ENCODE measurements around the gene KCNIP4.

Gene KCNIP4

DNA sequence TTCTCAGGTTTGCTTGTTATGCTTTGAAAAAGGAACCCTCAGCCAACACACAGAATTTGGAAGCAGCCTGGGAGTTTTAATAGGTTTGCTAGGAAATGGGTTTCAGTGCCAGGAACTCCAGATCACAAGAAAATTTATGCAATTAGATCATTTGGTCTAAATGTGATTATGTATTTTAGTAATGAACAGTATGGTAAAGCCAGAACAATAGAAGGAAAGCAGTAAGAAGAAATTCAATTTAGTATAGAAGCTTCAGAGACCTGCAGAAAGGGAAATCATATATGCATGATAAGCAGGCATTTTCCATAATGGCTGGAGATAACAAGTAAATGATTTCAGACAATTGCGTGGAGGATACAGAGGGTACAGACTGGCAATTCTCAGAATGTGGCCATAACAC is 184.7 kb downstream of the KCNIP4 start:
- no peak for DNase-seq (ENCODE audit: low spot score)

DNA sequence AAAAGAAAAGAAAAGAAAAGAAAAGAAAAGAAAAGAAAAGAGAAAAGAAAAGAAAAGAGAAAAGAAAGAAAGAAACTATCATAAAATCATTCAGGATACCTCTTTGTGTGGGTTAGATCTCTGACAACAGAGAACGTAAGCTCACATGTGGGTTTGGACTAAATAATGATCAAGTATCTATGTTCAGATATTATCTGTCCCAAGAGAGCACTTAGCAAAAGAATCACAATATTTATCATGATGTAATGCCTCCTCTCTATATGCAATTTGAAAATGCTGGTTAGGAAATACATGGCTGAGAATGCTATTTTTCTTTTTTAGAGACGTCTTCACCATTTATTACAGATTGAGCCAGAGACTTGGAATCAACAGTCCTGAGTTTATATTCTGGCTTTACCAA is 191.3 kb downstream of the KCNIP4 start:
- no peak for DNase-seq (ENCODE audit: low spot score)

DNA sequence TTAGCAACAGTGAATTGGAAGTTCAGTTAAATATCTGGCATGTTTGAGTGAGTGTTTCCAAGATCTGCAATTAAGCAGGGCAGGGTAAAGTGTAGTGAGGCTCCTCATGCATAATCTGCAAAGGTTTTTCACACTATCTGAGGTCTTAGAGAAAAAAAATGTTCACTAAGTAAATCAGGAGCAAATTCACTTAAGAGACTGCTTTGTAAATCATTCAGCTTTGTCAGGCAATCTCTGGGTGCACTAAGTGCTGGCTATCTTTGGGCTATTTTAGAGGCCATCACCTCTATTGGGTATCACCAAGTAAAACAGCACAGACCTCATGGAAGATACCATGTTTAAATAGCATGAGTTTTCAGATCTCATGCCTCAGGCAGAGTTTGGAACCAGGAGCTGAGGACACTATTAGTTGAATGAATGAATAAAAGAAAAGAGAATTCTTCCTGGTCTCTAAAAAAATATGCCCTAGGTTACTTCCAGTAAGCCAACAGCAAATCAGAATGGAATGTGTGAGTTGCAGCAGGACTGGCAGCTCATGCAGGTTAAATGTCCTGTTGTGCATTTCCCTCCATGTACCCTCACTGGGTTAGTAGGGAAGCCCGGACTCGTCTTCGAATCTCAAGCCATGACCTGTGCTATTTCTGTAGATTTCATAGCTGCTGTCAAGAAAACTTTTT is 195.3 kb downstream of the KCNIP4 start:
- DNase-seq (ENCODE audit: low spot score) = no peak

DNA sequence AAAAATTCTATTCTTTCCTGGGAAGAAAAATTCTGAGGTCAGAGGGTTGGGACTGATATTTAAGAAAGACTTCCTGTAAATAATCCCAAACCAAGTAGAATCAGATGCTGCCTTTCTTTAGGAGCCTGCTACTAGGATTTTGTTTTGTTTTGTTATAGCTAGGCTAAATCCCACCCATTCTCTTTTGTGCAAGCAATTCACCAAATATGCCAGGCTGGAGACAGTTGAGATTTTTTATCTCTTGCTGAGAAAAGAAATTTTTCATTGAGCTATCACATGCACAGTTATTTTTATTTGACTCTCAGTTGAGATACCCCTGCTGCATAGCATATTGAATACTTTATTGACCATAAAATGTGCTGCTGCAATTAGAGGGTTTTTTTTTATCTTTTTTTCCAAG is 196.0 kb downstream of the KCNIP4 start:
- DNase-seq (ENCODE audit: low spot score) = no peak

DNA sequence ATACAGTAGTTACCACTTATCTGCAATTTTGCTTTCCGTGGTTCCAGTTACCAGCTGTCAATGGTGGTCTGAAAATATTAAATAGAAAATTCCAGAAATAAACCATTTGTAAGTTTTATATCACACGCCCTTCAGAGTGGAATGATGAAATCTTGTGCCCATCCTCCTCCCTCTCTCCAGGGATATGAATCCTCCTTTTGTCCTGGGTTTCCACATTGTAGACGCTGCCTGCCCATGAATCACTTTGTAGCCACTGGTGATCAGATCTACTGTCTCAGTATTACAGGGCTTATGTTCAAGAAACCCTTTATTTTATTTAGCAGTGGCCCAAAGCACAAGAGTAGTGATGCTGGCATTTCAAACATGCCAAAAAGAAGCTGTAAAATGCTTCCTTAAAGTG is 198.6 kb downstream of the KCNIP4 start:
- DNase-seq (ENCODE audit: low spot score) = no peak

DNA sequence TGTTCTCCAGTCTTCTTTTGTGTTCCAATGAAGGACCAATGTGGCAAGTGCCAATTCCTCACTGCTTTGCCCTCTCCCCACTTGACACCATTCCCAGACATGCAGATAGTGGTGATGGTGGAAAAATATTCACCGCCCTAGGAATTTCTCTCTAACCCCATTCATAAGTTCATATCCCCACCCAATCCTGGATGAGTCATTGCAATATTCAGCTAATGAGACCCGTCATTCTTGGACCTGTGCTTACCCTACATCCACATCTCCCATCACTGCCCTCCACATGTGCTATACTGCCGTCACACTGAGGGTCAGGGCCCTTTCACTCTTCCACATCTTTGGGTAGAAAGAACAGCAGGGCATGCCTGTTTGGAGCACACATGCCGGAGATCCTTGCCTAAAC is 199.2 kb downstream of the KCNIP4 start:
- no peak for DNase-seq (ENCODE audit: low spot score)

DNA sequence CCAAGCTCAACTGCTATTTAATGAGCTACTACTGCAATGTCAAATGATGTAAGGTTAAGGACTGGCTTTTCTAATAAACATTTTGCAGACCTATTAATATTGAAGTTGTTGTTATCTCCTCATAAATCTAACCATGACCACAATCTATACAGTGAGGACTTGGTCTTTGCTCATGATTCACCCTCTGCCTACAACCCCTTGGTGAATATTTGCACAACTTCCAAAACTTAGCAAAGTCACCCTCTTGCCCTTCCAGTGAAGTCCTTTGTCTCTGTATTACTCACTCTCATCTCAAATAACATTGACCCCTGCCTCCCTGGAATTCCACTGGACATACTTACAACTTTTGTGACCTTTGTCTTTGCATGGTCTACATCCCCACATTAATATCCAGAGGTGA is 204.5 kb downstream of the KCNIP4 start:
- DNase-seq (ENCODE audit: low spot score) = no peak

DNA sequence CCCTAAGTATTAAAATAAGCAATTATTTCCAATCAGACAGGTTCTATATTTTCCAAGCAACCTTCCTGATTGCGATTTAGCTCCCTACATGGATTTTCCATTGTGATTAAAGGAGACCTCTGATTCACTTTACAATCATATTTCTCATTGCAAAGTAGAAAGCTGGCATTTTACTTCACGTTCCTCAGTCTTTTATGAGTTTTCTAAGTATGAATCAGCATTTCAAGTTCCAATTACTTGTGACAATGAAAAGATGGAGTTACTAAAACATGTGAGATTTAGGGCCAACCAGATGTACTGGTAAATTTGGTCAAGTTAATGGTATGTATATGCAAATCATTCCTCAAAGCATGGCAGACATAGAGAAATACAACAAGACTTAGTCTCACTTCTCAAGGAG is 206.2 kb downstream of the KCNIP4 start:
- DNase-seq (ENCODE audit: low spot score) = no peak

DNA sequence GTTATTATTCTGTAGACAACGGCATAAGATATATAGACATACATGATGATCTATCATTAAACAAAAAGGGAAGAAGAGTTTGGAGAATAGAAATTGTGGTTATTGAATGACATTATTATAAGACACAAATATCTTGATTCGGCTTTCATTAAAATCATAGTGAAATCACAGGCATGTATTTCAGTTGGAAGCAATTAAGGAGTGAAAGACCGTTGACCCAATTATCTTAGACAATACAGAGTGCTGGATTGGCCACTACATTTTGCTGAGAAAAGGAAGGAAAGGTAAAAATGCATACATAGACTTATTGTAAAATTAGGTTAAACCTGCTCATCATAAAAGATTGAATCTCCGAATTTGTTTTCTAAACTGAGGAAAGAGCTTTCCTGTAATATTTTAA is 209.8 kb downstream of the KCNIP4 start:
- no peak for DNase-seq (ENCODE audit: low spot score)

DNA sequence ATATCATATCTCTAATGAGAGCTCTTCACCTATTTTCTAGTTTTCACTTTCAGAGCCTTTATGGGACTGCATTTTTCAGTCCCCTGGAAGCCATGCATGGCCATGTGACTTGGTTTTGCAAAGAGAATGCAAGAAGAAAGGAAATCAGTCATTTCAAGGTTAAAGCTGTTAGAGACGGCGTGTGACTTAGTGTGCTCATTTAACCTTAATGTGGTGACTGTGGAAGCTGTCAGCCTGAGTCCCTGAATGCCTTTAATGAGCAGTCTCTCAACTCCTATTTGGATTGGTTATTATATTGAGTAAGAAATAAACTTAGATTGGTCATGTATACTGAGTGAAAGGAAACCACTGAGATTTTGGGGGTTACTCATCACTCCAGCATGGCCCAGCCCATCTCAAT is 212.7 kb downstream of the KCNIP4 start:
- no peak for DNase-seq (ENCODE audit: low spot score)

DNA sequence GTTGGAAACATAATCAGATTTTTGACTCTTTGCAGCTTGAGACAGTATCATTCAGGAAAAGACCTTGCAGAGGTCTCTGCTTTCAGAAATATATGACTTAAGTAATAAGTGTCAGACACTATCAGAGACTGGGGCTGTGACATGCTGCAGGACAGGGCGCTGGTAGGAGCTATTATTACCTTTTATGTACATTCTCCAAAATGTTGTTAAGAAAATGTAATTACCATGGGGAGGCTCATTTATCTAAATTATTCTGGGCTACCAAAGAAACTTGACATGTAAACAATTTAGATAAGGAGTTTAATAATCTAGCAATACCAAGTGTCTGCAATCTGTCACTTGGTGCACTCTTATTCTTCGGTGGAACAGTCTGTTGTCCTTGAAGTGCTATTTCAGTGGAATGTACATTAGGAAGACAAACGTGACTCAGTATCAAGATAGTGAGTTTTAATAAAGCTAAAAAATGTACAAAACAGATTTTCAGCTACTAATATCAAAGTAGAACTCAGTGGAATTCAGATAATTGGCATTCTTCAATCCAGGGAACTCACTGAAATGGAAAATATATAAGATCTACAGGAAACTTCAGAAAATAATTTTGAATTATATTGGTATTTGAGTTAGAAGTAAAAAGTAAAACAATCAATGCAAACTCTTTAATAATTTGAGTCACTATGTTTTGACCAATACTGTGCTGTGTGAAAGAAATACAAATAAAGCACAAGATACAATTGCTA is 214.5 kb downstream of the KCNIP4 start:
- no peak for DNase-seq (ENCODE audit: low spot score)

DNA sequence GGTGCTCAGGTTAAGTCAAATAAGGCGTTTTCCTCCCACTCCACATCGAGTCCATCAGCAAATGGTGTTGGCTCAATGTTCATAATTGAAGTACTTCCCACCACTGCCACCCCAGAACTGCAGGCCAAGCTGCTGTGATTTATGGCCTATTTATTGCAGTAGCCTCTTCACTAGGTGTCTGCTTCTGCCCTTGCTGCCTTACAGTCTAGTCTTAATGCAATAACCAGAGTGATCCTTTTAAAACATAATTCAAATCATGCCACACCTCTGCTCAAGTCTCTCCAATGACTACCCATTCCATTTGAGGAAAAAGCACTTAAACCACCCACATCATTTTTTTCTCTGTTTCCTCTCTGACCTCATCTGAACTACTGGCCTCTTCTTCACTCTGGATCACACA is 220.3 kb downstream of the KCNIP4 start:
- DNase-seq (ENCODE audit: low spot score) = no peak

DNA sequence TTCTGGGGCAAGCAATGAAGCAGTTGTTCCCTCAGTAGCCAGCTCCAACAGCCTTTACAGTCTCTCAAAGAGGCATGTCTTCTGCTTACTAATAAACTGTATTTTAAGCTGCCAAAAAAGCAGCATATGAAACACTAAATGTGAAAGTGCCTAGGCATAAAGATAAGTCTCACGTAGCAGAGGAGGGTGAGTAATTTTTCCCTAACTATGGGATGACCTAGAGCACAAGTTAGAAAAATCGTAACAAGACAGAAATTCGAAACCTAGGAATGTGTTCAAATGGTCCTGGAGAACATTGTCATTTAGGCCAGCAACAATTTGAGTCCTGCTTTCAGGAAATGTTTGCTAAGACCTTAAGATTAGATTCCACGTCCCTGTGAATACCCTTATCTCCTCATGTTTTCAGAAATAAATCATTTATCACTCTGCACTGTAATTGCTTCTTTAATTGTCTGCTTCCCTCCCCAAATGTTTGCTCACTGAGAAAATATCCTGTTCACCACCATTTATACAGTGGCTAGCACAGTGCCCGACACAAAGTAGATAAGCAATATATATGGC is 222.2 kb downstream of the KCNIP4 start:
- no peak for DNase-seq (ENCODE audit: low spot score)

DNA sequence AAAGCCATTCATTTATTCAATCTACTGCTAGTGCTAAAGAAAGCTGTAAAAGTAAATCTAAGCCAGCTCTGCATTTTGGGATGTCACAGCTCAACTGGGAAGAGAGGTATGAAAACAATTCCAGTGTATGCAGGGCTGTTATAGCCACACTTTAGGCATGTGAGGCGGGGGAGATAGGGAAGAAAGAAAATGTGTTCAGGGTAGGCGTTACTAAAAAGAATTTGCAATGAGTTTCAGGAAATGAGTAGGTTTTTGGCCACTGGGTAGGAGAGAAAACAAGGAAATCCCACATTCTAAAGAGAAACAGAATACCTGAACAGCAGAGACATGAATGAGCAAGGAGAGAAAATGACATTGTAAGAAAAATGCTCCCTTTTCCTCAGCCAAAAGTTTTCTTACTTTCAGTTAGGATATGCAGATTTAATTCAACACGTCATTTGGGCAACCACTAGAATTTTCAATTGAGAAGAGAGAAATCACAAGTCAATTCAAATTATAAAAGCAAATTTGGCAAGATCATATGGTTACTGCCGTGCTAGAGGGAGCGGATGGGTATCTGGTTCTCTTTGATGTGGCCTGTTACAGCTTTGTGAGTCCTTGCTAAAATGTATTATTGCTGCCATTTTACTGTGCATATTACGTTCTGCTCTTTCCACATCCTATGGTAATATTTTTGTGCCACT is 226.3 kb downstream of the KCNIP4 start:
- DNase-seq (ENCODE audit: low spot score) = no peak

DNA sequence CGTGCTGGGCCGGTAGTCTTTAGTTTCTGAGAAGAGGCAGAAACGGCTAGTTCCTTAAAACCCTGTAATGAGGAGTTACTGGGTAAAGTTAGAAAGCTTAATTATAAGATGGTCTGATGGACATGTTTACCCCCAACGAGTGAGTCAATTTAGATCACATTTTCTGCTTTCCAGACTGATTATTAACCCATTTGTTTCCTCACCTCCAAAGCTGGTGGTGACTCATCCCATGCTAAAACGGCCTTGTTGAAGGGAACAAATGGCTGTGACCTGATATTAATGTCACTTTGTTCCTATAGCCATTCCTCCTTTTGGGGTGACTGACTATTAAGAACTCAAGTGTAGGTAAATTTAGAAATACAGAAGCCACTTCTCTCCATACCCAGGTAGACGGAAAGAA is 232.0 kb downstream of the KCNIP4 start:
- no peak for DNase-seq (ENCODE audit: low spot score)

DNA sequence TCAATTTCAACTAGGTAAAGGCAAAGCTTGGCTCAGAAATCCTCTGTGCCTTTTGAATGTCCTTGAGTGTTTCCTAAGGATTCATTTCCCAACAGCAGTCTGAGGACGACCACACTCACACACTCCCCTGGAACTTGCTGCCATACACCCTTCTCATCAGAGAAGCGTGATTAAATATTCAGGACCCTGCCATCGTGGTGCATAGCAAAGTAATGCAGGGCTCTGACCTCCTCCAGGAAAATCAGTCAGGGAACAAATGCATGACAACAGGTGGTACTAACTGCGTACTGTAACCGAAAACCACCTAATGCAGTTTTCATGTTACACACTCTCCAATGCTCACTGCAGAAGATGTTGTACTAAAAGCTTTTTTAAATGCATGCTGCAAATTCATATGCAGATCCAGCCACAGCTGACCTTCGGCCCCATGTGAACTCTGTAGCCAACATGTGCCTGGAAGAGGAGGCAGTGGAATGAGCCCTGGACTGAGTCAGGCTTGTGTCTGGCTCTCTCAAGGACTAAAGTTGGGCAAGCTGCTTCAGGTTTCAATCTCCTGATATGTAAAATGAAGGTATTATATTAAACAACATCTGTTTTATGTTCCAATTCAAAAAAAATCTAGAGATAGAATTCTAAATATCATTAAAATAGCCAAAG is 238.3 kb downstream of the KCNIP4 start:
- no peak for DNase-seq (ENCODE audit: low spot score)

DNA sequence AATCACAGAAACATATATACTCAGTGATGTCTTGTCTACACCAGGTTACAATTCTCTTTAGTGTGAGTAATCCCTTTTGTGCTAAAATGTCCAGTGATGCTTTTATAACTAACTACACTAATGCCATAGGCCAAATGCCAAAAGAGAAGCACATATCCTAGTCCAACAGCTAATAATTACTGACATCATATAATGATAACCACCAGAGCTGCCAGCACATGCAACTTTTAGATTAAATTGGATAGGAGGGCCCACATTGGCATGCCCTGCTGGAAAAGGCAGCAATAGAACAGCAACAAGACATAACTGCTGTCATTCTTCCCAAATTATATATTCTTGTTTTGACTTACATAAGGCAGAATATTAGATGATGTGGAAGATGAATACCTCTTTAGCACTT is 238.8 kb downstream of the KCNIP4 start:
- DNase-seq (ENCODE audit: low spot score) = no peak

DNA sequence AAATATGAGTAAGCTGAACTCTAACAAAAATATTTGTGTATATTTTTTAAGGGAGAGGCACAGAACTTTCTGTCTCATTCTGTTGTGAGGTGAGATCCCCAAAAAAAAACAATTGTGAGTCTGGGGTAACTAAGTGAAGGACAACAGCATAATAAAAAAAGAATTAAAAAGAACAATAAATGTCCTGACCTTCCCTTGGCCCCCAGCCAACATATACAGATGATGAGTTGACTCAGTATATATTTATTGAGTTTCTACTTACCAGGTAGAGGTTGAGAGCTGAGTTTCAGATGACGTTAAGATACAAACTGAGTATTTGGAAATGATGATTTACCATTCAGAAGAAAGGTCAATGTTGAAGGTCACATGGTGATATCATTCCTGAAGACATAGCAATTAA is 239.5 kb downstream of the KCNIP4 start:
- no peak for DNase-seq (ENCODE audit: low spot score)

DNA sequence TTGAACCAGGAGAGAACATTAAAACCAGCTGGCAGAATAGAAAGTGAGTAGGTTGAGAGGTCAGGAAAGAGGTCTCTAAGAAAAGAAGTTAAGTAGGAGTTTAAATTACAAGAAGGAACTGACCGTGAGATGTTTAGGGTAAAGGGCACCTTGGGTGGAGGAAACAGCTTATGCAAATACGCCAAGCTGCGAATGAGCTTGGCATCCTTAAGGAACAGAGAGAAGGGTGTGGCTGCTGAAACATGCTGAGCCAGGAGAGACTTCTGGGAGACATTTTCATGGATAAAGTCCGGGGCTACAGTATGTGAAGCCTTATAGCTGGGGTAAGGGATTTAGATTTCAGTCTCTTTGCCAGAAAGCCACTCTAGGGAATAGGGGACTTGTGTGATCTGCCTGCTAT is 249.1 kb downstream of the KCNIP4 start:
- DNase-seq (ENCODE audit: low spot score) = no peak

DNA sequence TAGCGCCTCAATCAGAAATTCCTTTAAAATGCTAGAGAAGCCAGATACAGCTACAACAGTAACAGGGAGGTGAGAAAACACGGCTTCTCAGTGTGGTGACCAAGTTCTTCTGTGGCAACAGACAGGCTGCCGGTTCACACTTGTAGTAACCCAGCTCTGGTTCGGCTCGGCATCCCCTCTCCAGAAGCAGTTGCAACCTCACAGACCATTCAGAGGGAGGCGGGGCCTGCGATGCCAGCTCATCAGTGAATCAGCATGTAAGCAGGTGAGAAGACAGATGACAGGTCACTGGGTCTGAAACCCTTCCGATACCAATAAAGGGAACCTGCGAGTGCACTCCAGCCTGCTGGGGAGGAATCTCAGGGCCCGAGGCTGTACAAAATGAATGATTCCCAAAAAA is 251.0 kb downstream of the KCNIP4 start:
- DNase-seq (ENCODE audit: low spot score) = no peak

DNA sequence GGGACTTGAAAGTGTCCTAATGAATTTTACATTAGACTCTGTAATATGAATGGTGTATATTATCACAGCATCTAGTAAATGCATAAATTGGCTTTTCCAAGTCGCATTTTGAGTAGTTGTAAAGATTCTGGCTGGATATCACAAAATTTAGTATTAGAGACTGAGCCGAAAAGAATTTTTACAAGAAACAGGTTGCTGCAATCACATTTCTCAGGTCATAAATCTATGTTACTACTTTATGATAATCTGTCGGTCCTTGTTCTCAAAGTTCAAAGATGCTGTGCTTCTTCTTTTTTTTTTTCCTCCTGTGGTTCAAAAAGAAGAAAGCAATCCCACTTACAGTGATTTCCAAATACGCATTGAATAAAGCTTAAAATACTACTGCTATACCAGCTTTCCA is 253.4 kb downstream of the KCNIP4 start:
- no peak for DNase-seq (ENCODE audit: low spot score)

DNA sequence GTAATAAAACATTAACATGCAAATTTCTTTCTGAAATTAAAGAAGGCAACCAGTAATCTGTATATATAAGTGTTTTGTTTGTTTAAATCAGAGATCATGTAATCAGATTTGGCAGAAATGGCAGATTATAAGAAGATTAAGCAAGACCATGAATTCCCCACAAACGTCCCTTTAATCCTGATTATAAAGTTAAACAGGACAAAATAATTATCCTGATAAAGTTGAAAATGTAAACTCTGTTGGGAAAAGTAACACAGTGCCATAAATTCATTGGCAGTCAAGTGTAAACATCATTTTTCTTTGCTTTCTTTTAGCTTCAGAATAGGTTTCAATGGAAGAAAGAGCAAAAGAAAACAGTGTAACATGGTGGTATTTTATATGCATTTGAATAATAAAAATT is 256.3 kb downstream of the KCNIP4 start:
- DNase-seq (ENCODE audit: low spot score) = no peak

Measured in CD4-positive, alpha-beta T cell treated with Interleukin-6 at 100 ng/mL for 8 hours (primary cell).